Esophagus muscularis mucosa (tissue), 3 donors: ENCODE results near the gene PRR20G.

Experiments
- POLR2A ChIP-seq: fragments of 450-650 bp; IDR thresholded peaks from one replicate; pipeline ENCODE4 v1.6.1; 2017; ENCODE audit warnings: antibody characterized with exemption, moderate library complexity, mild to moderate bottlenecking, low read depth
- POLR2AphosphoS5 ChIP-seq, 2 donors: sonication (generic); formaldehyde crosslinking; IDR thresholded peaks; one replicate each; pipeline ENCODE4 v1.6.1; 2017; ENCODE audit warnings: antibody characterized with exemption in 2 of 2
- TF ChIP-seq, protein P1 (sequence below), 3 experiments: fragments of 200-600 bp in 2 of 3; fragments of 450-650 bp in 1 of 3; sonication (generic) in 2 of 3; IDR thresholded peaks; one replicate each; pipeline ENCODE4 v1.5.1; 2017 to 2019; ENCODE audit warnings: antibody characterized with exemption in 3 of 3, mild to moderate bottlenecking in 2 of 3, moderate library complexity in 1 of 3

DNA sequence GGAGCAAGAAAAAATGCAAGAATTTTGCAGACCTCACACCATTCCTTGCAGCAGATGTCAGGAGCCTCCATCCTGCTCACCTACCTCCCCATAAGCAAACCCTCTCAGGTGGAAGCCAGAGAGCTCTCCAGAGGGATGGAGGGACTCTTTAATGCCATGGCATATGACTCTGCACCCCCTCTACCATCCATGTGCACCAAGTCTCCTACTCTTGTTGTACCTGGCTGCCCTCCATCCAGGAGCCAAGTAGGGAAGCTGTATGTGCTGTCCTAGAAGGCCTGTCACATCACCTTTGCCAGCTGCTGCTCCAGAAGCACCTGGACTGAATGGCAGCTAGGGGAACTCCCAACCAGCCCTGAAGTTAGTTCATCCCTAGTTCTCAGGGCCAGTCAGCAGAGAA lies 38.5 kb upstream of the PRR20G start:
- TF ChIP-seq POLR2A (no peak), POLR2AphosphoS5 (IDR thresholded peaks at IDR 0.05) (no peak)
- TF ChIP-seq, protein P1, sequence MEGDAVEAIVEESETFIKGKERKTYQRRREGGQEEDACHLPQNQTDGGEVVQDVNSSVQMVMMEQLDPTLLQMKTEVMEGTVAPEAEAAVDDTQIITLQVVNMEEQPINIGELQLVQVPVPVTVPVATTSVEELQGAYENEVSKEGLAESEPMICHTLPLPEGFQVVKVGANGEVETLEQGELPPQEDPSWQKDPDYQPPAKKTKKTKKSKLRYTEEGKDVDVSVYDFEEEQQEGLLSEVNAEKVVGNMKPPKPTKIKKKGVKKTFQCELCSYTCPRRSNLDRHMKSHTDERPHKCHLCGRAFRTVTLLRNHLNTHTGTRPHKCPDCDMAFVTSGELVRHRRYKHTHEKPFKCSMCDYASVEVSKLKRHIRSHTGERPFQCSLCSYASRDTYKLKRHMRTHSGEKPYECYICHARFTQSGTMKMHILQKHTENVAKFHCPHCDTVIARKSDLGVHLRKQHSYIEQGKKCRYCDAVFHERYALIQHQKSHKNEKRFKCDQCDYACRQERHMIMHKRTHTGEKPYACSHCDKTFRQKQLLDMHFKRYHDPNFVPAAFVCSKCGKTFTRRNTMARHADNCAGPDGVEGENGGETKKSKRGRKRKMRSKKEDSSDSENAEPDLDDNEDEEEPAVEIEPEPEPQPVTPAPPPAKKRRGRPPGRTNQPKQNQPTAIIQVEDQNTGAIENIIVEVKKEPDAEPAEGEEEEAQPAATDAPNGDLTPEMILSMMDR (IDR thresholded peaks at IDR 0.05) = no peak
